Uterus (tissue), 4 donors: ENCODE measurements around the gene NHERF1. TPM values are rescaled to one million over a fixed set of nuclear protein-coding genes. Genes with fewer than 3 reads are reported as not detected.

ENCODE experiments used
- DNase-seq, 2 donors: peaks; one replicate each; pipeline ENCODE4 v3.0.0-alpha.2; 2019 to 2020
- H3K27ac ChIP-seq, 2 donors: fragments of 200-600 bp; sonication (generic); 1 replicate in 1 of 2; 2 replicates in 1 of 2; pipeline ENCODE4 v1.5.1; 2016 to 2018
- H3K27me3 ChIP-seq, 2 donors: fragments of 200-600 bp; sonication (generic); one replicate each; pipeline ENCODE4 v1.5.1; 2018 to 2019; ENCODE audit warnings: control low read depth in 1 of 2
- H3K36me3 ChIP-seq, 2 donors: fragments of 200-600 bp; sonication (generic); one replicate each; pipeline ENCODE4 v1.5.1; 2019; ENCODE audit warnings: control low read depth in 1 of 2
- H3K4me1 ChIP-seq, 2 donors: fragments of 200-600 bp; sonication (generic); one replicate each; pipeline ENCODE4 v1.5.1; 2018 to 2019; ENCODE audit warnings: control low read depth in 1 of 2
- H3K4me3 ChIP-seq, 2 donors: fragments of 200-600 bp; sonication (generic); 1 replicate in 1 of 2; 2 replicates in 1 of 2; pipeline ENCODE4 v1.5.1; 2018 to 2019; ENCODE audit warnings: mild to moderate bottlenecking in 1 of 2
- H3K9me3 ChIP-seq, 2 donors: fragments of 200-600 bp; sonication (generic); one replicate each; pipeline ENCODE4 v1.5.1; 2019; ENCODE audit warnings: control low read depth in 1 of 2
- CTCF ChIP-seq, 4 experiments: fragments of 200-600 bp in 2 of 4; fragments of 450-650 bp in 2 of 4; sonication (generic) in 2 of 4; IDR thresholded peaks; one replicate each; pipeline ENCODE4 v1.5.1; 2016 to 2019; ENCODE audit warnings: antibody characterized with exemption in 4 of 4, mild to moderate bottlenecking in 2 of 4, moderate library complexity in 1 of 4
- POLR2A ChIP-seq, 2 donors: fragments of 450-650 bp; IDR thresholded peaks; one replicate each; pipeline ENCODE4 v1.6.1; 2016; ENCODE audit warnings: antibody characterized with exemption in 2 of 2, mild to moderate bottlenecking in 1 of 2, moderate library complexity in 1 of 2
- intact Hi-C: fragments of 100-400 bp; cut with DNase I; formaldehyde crosslinking; loops from one replicate; pipeline ENCODE4 v1.15.1; 2023; ENCODE audit warnings: low total_unique reads
- total RNA-seq, 4 donors: library from RNA; depleted of rRNA in 3 of 4; stranded (reverse); fragments of >200 nt in 3 of 4; gene quantifications; one replicate each; pipeline versions ENCODE4 v1.1.0 to v1.2.4, GENCODE V29; 2014 to 2023
- donor health status: DM: yes; HTN: yes; CAD: no.

The NHERF1 gene
- total RNA-seq, 4 donors from 2014 or later, result 3.3 to 16.9 (median 12.0) TPM

GRCh38 chr17:74784125-74784810, 35.8 kb downstream of the NHERF1 start:
- Histone ChIP-seq H3K9me3 (no peaks in the 10 kb centered on the region), H3K27me3 (no peaks in the 10 kb centered on the region), H3K36me3 (no peaks in the 10 kb centered on the region), H3K4me1 (no peaks in the 10 kb centered on the region), H3K4me3 (no peak overlapping the region), H3K27ac (no peak overlapping the region)
- DNase-seq, result no peak
- intact Hi-C loops, result no loop called here
- TF ChIP-seq POLR2A (IDR thresholded peaks at IDR 0.05), result no peak

GRCh38 chr17:74785096-74785980, 36.9 kb downstream of the NHERF1 start:
- intact Hi-C loops, result no loop called here
- H3K9me3 ChIP-seq, result no peaks in the 10 kb centered on the region
- H3K4me1 ChIP-seq, result no peaks in the 10 kb centered on the region
- H3K27me3 ChIP-seq, result no peaks in the 10 kb centered on the region
- no peaks in the 10 kb centered on the region for H3K36me3 ChIP-seq
- no peak for TF ChIP-seq CTCF (IDR thresholded peaks at IDR 0.05)
- TF ChIP-seq POLR2A (IDR thresholded peaks at IDR 0.05), result no peak
- no peak for DNase-seq
- no peak overlapping the region for H3K27ac ChIP-seq
- H3K4me3 ChIP-seq, result no peak overlapping the region

- intact Hi-C loops, result no loop called here
- Histone ChIP-seq H3K27ac (no peak overlapping the region), H3K36me3 (no peaks in the 10 kb centered on the region), H3K9me3 (no peaks in the 10 kb centered on the region), H3K4me1 (no peaks in the 10 kb centered on the region), H3K4me3 (no peak overlapping the region), H3K27me3 (no peaks in the 10 kb centered on the region)
- no peak for DNase-seq
- TF ChIP-seq POLR2A (IDR thresholded peaks at IDR 0.05) (no peak), CTCF (IDR thresholded peaks at IDR 0.05) (no peak)
These were observed 37.5 kb downstream of the NHERF1 start for GRCh38 chr17:74785981-74786360.

GRCh38 chr17:74786431-74787055, 38.1 kb downstream of the NHERF1 start:
- no peak for DNase-seq
- no peaks in the 10 kb centered on the region for H3K36me3 ChIP-seq

More at GRCh38 chr17:74786431-74787055, 38.1 kb downstream of the NHERF1 start:
- H3K4me1 ChIP-seq, result no peaks in the 10 kb centered on the region
- no peaks in the 10 kb centered on the region for H3K27me3 ChIP-seq
- no peaks in the 10 kb centered on the region for H3K9me3 ChIP-seq
- no peak for TF ChIP-seq POLR2A (IDR thresholded peaks at IDR 0.05)
- no peak for TF ChIP-seq CTCF (IDR thresholded peaks at IDR 0.05)
- no peak overlapping the region for H3K27ac ChIP-seq
- intact Hi-C loops, result no loop called here
- no peak overlapping the region for H3K4me3 ChIP-seq
